ENCODE data around the gene HOXA1.

HOXA1 gene

DNA sequence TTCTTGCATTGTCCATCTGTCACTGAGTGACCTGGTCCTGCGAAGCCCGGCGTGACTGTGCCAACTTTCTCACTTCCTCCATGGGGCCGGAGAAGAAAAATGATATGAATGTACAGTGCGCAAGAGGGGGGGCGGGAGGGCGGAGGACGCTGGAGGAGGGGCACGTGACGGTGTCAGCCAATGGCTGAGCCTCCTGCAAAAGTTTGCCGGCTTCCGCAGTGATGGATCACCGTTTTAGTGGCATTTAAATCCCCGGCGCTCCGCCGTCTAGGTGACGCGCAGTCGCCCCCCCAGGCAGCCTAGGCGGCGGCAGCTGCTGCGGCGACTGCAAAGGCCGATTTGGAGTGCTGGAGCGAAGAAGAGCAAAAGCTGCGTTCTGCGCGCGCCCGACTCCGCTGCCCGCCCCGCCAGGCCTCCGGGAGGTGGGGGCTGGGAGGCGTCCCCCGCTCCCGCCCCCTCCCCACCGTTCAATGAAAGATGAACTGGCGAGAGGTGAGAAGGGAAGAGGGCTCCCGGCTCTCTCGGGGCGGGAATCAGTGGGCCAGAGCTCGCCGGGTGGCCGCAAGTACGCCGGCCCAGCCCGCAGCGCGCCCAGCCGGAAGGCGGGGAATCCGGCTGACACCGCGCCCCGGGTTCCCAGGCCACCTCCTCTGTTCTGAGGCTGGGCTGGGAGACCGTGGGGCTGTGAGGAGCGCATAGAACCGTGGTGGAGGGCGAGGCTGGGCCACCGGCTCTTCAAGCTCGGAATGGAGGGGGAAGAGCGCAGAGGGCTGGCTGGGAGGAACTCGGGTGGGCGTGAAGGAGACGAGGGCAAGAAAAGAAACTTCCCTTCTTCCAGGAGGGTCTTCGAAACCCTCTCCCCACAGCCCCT lies at the start of gene HOXA1:
HOXA1 (minus strand) TSS at position 104 of the 871 bp plus-strand sequence; CDS start at position 16, 88 bp downstream.
- TF ChIP-seq, protein P1, sequence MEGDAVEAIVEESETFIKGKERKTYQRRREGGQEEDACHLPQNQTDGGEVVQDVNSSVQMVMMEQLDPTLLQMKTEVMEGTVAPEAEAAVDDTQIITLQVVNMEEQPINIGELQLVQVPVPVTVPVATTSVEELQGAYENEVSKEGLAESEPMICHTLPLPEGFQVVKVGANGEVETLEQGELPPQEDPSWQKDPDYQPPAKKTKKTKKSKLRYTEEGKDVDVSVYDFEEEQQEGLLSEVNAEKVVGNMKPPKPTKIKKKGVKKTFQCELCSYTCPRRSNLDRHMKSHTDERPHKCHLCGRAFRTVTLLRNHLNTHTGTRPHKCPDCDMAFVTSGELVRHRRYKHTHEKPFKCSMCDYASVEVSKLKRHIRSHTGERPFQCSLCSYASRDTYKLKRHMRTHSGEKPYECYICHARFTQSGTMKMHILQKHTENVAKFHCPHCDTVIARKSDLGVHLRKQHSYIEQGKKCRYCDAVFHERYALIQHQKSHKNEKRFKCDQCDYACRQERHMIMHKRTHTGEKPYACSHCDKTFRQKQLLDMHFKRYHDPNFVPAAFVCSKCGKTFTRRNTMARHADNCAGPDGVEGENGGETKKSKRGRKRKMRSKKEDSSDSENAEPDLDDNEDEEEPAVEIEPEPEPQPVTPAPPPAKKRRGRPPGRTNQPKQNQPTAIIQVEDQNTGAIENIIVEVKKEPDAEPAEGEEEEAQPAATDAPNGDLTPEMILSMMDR (conservative IDR thresholded peaks at IDR 0.05) = no peak
- H3K27ac ChIP-seq = peak within 1 kb of the TSS; percentile 84

DNA sequence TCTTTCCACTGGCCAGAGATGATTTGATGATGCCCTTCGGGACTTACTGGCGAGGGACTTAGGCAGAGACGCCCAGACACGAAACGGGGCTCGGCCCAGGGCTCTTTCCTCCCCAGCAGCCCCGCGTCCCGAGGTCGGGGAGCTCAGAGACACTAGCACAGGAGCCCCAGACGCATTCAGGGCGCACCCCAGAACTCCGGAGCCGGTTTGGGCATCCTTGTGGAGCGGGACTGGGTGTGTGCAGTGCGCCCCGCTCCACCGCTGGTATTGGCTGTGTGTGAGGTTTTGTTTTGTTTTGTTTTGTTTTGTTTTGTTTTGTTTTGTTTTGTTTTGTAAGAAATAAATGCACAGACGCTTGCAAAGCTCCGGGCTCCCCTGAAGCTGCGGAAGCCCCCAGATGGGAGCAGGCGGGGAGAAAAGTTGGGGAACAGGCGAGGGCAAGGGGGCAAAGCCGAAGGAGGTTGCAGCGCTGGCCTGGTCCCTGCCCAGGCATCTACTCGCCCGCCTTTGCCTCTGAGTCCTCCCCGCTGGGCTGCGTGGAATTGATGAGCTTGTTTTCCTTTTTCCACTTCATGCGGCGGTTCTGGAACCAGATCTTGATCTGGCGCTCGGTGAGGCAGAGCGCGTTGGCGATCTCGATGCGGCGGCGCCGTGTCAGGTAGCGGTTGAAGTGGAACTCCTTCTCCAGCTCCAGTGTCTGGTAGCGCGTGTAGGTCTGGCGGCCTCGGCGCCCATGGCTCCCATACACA lies 49.5 kb upstream of the HOXA1 start:
- TF ChIP-seq, protein P1 (conservative IDR thresholded peaks at IDR 0.05) = no peak
- H3K27ac ChIP-seq = no peak overlapping the region

DNA sequence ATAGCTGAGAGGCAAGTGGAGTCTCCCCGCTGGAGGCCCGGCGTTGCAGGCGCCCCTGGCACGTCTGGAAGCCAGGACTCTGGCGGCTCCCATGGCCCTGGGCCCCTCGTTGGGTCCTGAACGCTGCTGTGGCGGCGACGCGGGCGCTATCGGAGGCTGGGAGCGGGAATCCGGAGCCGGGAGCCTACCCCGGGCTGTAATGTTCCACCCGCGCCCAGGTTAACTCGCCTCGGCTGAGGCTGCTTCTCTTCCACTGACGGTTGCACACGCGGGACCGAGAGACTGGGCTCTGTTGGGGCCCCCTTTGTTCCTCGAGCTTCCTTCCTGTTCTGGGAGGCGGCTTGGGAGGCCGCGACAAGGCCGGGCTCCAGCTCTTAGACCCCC lies 49.0 kb upstream of the HOXA1 start:
- H3K27ac ChIP-seq = no peak overlapping the region
- TF ChIP-seq, protein P1 (conservative IDR thresholded peaks at IDR 0.05) = no peak

DNA sequence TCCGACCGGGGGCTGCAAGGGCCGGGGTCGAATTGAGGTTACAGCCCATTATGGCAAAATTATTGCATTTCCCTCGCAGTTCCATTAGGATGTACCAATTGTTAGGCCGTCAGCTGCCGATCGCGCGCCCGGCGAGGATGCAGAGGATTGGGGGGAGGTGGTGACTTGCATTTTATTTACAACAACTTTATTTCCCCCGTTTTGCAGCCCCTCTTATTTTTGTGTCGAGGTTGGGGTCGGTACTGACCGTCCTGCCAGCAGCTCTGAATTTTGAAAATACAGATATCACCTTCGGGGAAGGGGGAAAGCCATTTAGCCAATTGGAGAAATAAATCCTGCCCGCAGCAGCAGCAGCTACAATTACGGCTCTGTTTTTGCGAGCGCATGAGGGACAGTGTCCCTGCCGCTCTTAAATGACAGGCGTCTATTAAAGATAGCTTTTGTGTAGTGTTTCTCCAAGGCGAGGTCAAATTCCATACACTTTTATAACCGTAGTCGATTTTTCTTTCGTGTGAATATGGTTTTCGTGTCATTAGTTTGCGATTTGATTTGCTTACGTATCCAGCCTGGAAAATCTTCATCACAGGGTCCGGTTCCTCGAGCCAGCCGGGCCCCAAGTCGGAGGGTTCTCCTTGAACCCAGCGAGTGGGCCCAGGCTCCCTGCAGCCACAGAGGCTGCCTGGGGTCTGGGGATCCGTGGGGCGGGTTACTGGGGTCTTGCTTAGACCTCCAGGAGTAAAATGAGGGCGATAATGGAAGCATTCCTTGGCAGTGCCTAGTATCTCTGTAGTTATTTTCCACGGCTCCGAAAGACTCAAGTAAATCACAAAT lies 48.4 kb upstream of the HOXA1 start:
- no peak overlapping the region for H3K27ac ChIP-seq
- TF ChIP-seq, protein P1 (conservative IDR thresholded peaks at IDR 0.05) = no peak

DNA sequence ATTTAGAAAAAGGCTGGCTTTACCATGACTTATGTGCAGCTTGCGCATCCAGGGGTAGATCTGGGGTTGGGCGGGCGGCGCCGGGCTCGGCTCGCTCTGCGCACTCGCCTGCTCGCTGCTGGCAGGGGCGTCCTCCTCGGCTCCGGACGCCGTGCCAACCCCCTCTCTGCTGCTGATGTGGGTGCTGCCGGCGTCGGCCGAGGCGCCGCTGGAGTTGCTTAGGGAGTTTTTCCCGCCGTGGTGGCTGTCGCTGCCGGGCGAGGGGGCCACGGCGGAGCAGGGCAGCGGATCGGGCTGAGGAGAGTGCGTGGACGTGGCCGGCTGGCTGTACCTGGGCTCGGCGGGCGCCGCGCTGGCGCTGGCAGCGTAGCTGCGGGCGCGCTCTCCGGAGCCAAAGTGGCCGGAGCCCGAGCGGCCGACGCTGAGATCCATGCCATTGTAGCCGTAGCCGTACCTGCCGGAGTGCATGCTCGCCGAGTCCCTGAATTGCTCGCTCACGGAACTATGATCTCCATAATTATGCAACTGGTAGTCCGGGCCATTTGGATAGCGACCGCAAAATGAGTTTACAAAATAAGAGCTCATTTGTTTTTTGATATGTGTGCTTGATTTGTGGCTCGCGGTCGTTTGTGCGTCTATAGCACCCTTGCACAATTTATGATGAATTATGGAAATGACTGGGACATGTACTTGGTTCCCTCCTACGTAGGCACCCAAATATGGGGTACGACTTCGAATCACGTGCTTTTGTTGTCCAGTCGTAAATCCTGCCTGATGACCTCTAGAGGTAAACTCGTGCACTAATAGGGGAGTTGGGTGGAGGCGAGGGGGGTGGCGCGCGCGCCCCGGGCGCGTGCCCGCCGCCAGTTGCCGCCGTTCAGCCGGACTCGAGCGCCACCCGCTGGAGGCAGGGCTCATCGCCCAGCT lies 47.5 kb upstream of the HOXA1 start, which contains the start of gene HOXA5:
HOXA5 (minus strand) TSS at position 659 of the 927 bp plus-strand sequence; CDS start at position 585, 74 bp downstream.
- TF ChIP-seq, protein P1 (conservative IDR thresholded peaks at IDR 0.05) = no peak
- H3K27ac ChIP-seq = no peak within 1 kb of the TSS

DNA sequence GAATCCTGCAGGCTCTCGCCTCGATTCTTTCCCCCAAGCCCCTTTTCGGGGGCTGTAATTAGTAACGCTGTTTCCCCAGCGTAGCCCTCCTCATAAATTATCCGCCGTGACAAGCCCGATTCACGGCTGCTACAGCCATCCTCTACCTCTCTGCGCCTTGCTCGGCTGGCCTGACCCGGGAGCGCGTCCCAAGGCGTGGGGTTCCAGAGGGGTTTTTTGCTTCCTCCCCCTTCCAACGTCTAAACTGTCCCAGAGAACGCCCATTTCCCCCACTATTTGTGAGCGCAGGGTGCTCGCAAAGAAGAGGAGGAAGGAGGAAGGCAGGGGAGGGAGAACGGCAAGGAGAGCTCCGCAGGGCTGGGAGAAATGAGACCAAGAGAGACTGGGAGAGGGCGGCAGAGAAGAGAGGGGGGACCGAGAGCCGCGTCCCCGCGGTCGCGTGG lies 46.8 kb upstream of the HOXA1 start:
- H3K27ac ChIP-seq = no peak overlapping the region
- TF ChIP-seq, protein P1 (conservative IDR thresholded peaks at IDR 0.05) = no peak
